ENCODE measurements around the gene ZNF814.

The ZNF814 gene

GRCh38 chr19:57903618-57904184 is 14.9 kb upstream of the ZNF814 start:
- TF ChIP-seq, protein P1, sequence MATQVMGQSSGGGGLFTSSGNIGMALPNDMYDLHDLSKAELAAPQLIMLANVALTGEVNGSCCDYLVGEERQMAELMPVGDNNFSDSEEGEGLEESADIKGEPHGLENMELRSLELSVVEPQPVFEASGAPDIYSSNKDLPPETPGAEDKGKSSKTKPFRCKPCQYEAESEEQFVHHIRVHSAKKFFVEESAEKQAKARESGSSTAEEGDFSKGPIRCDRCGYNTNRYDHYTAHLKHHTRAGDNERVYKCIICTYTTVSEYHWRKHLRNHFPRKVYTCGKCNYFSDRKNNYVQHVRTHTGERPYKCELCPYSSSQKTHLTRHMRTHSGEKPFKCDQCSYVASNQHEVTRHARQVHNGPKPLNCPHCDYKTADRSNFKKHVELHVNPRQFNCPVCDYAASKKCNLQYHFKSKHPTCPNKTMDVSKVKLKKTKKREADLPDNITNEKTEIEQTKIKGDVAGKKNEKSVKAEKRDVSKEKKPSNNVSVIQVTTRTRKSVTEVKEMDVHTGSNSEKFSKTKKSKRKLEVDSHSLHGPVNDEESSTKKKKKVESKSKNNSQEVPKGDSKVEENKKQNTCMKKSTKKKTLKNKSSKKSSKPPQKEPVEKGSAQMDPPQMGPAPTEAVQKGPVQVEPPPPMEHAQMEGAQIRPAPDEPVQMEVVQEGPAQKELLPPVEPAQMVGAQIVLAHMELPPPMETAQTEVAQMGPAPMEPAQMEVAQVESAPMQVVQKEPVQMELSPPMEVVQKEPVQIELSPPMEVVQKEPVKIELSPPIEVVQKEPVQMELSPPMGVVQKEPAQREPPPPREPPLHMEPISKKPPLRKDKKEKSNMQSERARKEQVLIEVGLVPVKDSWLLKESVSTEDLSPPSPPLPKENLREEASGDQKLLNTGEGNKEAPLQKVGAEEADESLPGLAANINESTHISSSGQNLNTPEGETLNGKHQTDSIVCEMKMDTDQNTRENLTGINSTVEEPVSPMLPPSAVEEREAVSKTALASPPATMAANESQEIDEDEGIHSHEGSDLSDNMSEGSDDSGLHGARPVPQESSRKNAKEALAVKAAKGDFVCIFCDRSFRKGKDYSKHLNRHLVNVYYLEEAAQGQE (IDR thresholded peaks at IDR 0.05; ENCODE audit: low read depth): no peak
- no peak for TF ChIP-seq USF1 (IDR thresholded peaks at IDR 0.05)
- TF ChIP-seq RAD21 (IDR thresholded peaks at IDR 0.05; ENCODE audit: low read depth): no peak
- TF ChIP-seq CREB1 (IDR thresholded peaks at IDR 0.05; ENCODE audit: low read depth): no peak
- TF ChIP-seq, protein P2, sequence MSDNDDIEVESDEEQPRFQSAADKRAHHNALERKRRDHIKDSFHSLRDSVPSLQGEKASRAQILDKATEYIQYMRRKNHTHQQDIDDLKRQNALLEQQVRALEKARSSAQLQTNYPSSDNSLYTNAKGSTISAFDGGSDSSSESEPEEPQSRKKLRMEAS (IDR thresholded peaks at IDR 0.05): no peak
- TF ChIP-seq TAF1 (IDR thresholded peaks at IDR 0.05; ENCODE audit: low read depth): no peak

- TF ChIP-seq NFIC (IDR thresholded peaks at IDR 0.05) (no peak), CEBPB (IDR thresholded peaks at IDR 0.05) (no peak)
Measured at GRCh38 chr19:57900311-57900710, 11.5 kb upstream of the ZNF814 start.

DNA sequence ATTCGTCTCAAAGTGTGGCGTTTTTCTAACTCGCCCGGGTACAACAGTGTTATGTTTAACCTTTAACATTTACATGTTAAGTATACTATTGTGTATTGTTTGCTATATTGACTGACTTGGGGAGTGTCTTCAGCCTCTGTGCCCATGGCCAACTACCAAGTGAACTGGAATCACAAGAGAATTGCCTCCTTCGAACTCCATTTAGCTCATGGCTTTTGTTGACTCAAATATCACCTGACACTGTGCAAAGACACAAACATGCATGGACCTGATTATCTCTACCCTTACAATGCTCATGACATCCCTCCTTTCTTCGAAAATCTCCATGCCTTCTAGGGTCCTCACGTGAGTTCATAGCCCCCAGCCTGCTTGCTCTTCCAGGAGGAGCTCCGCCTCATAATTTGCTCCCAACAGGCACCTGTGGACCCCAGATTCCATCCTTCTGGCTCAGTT is 704 bp downstream of the ZNF814 start:
- TF ChIP-seq RAD21 (IDR thresholded peaks at IDR 0.05; ENCODE audit: low read depth): no peak
- TF ChIP-seq NFIC (IDR thresholded peaks at IDR 0.05): no peak
- TF ChIP-seq CEBPB (IDR thresholded peaks at IDR 0.05): no peak
- no peak for TF ChIP-seq ZBTB7A (IDR thresholded peaks at IDR 0.05; ENCODE audit: low read depth)
- TF ChIP-seq, protein P1 (IDR thresholded peaks at IDR 0.05; ENCODE audit: low read depth): no peak
- TF ChIP-seq TEAD4 (IDR thresholded peaks at IDR 0.05): no peak
- no peak for TF ChIP-seq EP300 (IDR thresholded peaks at IDR 0.05; ENCODE audit: borderline replicate concordance)
- no peak for TF ChIP-seq USF1 (IDR thresholded peaks at IDR 0.05)
- no peak for TF ChIP-seq CREB1 (IDR thresholded peaks at IDR 0.05; ENCODE audit: low read depth)
- TF ChIP-seq EGR1 (IDR thresholded peaks at IDR 0.05): no peak
- TF ChIP-seq YY1 (IDR thresholded peaks at IDR 0.05; ENCODE audit: low read depth): no peak

- TF ChIP-seq, protein P2 (IDR thresholded peaks at IDR 0.05): no peak
- TF ChIP-seq EGR1 (IDR thresholded peaks at IDR 0.05) (no peak), CEBPB (IDR thresholded peaks at IDR 0.05) (no peak), NFIC (IDR thresholded peaks at IDR 0.05) (no peak), TCF12 (IDR thresholded peaks at IDR 0.05; ENCODE audit: low read depth) (no peak), EP300 (IDR thresholded peaks at IDR 0.05; ENCODE audit: borderline replicate concordance) (no peak), YY1 (IDR thresholded peaks at IDR 0.05; ENCODE audit: low read depth) (no peak), USF1 (IDR thresholded peaks at IDR 0.05) (no peak), FOXM1 (IDR thresholded peaks at IDR 0.05; ENCODE audit: borderline replicate concordance, low read depth) (no peak), TEAD4 (IDR thresholded peaks at IDR 0.05) (no peak), RAD21 (IDR thresholded peaks at IDR 0.05; ENCODE audit: low read depth) (no peak), TAF1 (IDR thresholded peaks at IDR 0.05; ENCODE audit: low read depth) (no peak), CREB1 (IDR thresholded peaks at IDR 0.05; ENCODE audit: low read depth) (no peak), ZBTB7A (IDR thresholded peaks at IDR 0.05; ENCODE audit: low read depth) (no peak)
- TF ChIP-seq, protein P1 (IDR thresholded peaks at IDR 0.05; ENCODE audit: low read depth): no peak
Measured at GRCh38 chr19:57887195-57887941, 1.5 kb downstream of the ZNF814 start.
